Mammary epithelial cell (primary cell): ENCODE data around the gene SRGAP3.

Source experiments
- EZH2 ChIP-seq: IDR thresholded peaks from 2 replicates; pipeline ENCODE4 v1.6.1; 2012; ENCODE audit warnings: low read length, inconsistent platforms, borderline replicate concordance
- TF ChIP-seq, protein P1 (sequence below), 2 donors: IDR thresholded peaks in 1 of 2; conservative IDR thresholded peaks in 1 of 2; 2 replicates each; pipeline ENCODE4 v1.5.1; 2011 to 2012; ENCODE audit warnings: inconsistent platforms in 2 of 2, low read length in 2 of 2, mild to moderate bottlenecking in 2 of 2, control low read depth in 1 of 2, low read depth in 1 of 2; ENCODE audit not compliant: insufficient read depth in 1 of 2; ENCODE audit errors: extremely low read depth in 1 of 2

- TF ChIP-seq, protein P1, sequence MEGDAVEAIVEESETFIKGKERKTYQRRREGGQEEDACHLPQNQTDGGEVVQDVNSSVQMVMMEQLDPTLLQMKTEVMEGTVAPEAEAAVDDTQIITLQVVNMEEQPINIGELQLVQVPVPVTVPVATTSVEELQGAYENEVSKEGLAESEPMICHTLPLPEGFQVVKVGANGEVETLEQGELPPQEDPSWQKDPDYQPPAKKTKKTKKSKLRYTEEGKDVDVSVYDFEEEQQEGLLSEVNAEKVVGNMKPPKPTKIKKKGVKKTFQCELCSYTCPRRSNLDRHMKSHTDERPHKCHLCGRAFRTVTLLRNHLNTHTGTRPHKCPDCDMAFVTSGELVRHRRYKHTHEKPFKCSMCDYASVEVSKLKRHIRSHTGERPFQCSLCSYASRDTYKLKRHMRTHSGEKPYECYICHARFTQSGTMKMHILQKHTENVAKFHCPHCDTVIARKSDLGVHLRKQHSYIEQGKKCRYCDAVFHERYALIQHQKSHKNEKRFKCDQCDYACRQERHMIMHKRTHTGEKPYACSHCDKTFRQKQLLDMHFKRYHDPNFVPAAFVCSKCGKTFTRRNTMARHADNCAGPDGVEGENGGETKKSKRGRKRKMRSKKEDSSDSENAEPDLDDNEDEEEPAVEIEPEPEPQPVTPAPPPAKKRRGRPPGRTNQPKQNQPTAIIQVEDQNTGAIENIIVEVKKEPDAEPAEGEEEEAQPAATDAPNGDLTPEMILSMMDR (conservative IDR thresholded peaks at IDR 0.05 in 1 of 2, IDR thresholded peaks at IDR 0.05 in 1 of 2; ENCODE audit: extremely low read depth in 1 of 2, insufficient read depth in 1 of 2, low read depth in 1 of 2, low read length in 2 of 2), result no peak
- TF ChIP-seq EZH2, result no peak
Observed at GRCh38 chr3:9254764-9255163, 5.3 kb upstream of the SRGAP3 start.
